ENCODE results near the gene AAMP.

Gene AAMP

DNA sequence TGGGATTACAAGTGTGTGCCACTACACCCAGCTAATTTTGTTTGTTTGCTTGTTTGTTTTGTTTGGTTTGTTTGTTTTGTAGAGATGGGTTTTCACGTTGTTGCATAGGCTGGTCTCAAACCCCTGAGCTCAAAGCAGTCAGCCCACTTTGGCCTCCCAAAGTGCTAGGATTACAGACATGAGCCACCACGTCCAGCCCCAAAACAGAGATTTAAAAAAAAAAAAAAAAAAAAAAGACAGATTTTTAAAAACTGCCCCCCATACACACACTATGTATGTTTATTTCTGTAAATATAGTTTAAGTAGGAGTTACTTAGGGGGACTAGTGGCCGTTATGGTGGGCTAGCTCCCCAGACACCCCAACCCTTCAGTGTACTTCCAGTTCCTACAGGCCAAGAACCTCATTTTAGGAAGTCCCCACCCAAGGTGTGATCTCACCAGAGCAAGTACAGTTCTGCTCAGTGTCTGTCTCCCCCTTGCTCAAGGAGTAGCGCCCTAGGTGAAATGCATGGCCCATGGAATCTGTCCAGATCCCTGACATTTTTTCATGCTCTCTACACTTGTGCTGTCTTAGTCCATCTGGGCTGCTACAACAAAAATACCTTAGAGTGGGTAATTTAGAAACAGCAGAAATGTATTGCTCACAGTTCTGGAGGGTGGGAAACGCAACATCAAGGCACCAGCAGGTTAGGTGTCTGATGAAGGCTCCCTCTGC, 23.9 kb upstream of the AAMP start:
- no peak for DNase-seq

DNA sequence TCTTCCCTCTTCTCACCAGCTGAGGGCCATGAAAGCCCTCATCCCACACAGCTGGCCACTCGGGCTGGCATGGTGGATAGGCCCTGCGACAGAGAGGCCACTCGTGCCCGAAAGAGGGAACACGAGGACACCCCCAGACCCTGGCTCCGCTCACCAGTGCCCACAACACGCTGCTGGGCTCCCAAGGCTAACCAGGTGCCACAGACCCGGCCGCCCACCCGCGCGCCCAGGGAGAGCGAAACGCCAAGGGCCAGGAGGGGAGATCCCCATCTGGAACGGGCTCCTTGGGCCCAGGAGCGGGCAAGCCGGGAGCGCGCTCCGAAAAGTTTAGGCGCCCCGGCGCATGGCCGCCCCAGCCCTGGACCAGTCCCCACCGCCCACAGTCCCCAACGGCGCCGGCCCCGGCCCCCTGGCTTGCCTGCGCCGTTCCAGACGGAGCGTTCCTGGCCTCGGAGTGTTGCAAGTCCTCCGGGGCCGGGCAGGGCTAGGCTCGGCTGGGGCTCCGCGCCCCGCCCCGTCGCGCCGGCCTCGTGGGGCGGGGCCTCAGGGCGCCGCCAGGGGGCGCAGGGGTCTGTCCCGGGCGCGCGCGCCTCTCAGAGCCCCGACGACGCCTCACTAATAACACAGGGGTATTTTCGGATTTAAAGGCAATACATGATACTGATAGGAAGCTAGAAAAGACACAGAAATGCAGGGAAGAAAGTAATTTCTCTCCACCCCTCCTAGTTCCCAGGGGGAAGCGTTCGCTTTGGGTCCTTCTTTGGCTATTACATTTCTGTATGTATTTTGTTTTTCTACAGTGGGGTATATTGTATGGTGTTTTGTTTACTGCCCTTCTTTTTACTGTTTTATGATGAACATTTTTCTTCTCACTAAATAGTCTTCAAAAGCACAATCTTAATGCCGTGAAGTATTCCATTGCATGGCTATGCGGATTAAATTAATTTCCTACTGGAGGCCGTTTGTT, 22.4 kb upstream of the AAMP start, which contains the start of gene TMBIM1:
TMBIM1 (minus strand) TSS at position 456 of the 967 bp plus-strand sequence. CDS start 10,362 bp downstream, outside the sequence.
- peak; percentile 65 to 82 (median 68) for DNase-seq

DNA sequence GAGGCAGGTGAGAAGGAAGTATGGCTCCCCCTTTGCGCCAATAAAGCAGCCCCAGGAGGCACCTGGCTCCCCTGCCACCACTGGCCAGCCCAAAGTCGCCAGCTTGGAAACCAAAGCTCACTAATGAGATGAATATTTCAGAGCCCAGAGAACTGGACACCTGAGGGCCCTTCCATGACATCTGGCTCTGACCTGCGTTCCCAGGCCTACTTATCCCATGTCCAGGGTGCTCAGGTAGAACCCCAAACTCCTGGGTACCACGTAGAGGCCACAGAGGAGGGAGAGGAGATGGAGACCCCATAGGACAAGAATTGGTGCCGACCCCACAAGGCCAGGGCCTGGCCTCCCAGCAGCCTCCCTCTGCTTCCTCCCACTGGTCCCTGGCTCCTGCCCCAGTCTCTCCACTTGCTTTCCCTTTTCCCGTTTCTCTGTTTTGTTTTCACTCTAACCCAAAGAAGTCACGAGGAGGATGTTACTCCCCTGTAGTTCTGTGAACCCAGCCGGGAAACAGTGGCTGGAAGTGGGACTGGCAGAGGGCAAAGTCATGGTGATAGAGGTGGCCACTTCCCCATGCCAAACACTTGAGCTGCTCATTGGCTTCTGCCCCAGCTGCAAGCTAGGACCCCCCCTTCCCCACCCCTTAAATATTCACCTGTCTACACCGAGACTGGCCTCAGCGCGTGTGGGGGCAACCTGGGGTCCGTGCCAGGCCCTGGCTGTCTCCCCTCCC, 21.5 kb upstream of the AAMP start:
- no peak for DNase-seq

DNA sequence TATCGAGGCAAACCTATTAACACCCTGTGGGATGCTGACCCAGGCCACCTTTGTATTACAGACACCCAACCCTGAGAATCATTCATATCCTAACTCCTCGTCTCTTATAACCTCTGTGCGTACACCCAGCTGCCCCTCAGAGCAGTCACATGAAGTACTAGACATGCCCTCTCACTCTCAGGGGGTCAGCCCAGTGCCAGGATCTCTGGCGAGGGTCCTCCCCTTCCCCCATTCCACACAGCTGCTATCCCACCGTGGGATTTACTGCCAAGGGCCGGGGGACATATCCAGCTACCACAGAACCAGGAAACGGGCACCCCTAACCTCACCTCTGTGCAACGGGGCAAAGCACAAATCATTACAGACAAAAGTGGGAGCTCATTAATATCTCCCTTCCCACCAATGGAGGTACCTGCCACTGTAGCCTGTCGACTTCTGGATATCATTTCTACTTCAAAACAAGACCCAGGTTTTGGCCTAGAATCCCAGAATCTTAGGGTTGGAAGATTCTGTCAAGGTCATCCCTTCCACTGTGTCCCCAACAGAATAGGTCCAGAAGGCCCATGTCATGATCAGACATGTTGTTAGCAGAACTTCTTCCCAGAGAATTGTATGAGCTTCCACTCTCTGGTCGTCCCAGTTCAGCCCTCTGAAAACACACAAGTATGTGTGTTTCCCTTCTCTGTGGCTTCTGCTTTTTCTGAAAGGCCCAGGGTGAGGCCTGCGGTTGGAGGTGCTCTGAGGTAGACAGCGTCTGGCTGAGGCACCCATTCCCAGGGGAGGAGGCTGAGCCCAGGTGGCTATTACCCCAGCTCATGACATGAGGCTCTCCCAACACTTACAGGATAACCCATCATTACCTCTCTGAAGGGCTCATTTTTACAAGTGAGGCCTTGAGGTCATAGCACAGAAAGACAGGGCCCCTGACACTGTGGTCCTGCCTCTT, 20.7 kb upstream of the AAMP start:
- peak; percentile 38 to 52 (median 44) for DNase-seq

DNA sequence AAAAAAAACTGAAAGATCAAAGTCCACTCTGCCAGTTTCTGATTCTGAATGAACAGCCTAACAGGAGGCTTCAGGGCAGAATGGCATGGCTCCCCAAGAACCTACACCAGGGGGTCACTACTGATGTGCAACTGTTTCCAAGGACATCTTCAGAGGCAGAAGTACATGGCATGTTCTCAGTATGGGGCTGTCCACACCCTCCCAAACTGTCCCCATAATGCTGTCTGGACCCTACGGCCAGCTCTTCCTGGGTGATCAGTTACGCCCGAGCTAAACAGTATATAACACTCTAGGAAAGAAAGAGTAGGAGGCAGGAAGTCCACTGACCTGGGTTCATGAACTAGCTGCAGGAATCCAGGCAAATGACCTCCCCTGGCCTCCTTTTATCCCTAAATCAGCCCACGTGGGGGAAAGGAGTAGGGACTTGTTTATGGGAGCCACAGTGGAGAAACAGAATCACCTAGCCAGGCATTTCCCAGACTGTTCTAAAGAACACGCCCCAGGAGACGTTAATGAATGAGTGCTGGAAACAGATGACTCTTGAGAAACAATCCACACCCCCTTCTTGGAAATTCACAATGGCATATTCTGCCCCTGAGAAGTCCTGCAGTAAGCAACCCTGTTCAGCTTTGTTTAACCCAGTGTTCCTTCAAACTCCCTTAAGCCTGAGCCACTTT, 19.8 kb upstream of the AAMP start:
- DNase-seq = no peak

DNA sequence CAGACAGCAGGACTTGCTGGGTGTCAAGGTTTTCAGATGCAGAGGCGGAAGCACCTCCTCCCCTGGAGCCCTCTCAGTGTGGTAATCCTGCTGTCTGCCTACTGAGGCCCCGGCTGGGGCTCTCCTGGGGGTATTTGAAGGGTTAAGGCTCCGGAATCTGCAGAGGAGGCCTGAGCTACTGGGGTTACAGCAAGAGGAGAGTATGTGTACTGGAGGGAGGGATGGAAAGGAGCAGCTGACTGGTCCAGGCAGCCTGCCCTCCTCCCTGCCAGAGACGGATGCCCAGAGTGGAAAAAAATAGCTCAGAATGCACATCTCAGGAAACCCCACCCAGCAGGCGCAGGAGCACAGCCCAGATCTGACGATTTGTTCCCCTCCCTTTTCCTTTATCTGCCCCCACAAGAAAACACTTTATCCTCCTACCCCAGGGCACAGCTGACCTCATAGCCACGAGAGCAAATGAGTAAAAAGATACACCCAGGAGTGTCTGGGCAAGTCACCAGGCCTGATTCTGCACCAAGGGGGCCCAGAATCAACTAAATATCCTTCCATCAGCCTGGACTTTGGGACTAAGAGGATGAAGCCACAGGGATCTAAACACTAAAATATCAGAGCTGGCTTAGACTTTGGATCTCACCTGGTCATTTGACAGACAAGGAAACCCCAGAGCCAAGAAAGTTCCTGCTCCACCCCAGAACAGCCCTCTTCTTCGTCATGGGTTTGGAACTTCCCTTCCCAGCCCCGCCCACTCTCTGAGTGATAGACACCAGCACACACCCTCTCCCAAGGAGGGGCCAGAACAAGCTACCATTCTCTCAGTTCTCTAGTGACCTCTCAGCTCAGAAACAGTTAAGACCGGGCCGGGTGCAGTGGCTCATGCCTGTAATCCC, 16.9 kb upstream of the AAMP start:
- DNase-seq = peak; percentile 77 to 88 (median 78)

DNA sequence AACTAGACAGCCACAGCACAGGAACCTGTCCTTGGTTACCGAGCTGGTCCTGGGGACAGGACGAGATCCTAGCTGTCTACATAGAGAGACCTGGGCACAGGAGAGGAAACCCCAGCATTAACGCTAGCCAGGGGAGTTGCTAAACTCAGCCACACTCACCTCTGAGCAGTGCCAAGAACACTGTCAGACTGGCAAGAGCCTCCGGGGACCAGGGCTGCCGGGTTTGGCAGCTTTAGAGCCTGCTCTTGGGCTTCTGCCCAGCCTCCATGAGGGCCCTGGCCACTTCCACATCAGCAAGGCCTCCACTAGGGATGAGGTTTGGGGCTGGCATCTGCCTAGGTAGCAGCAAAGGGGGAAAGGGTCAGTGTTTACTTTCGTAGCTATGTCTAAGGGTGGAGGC, 15.7 kb upstream of the AAMP start:
- no peak for DNase-seq

DNA sequence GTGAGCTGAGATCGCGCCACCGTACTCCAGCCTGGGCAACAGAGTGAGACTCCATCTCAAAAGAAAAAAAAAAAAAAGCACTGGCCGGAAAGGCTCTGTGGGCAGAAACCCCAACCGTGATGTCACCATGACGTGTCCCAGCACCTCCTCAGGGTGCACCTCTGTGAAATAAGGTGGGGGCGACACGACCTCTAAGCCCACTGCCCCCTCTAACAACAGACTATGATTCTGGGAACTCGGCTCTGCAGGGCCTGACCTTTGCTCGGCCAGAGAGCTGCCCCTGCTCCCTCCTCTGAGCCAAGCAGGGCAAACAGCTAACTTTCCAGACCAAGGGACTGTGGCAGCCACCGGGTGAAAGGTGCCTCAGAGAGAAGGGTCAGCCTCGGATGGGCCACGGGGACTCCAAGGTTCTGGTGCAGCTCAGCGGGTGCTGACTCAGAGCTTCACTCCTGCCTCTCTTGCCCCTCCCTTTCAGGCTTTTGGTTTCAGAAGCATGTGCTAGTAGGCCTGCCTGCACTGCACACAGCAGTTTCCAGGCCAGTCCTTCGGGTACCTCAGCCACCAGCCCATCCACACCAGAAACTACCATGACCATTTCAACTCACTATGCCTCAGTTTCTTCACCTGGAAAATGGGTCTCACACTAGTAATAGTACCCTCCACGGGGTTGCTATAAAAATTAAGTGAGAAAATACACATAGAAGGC, 14.3 kb upstream of the AAMP start:
- peak in 3 of 5 donors; percentile 44 to 80 (median 45) for DNase-seq

DNA sequence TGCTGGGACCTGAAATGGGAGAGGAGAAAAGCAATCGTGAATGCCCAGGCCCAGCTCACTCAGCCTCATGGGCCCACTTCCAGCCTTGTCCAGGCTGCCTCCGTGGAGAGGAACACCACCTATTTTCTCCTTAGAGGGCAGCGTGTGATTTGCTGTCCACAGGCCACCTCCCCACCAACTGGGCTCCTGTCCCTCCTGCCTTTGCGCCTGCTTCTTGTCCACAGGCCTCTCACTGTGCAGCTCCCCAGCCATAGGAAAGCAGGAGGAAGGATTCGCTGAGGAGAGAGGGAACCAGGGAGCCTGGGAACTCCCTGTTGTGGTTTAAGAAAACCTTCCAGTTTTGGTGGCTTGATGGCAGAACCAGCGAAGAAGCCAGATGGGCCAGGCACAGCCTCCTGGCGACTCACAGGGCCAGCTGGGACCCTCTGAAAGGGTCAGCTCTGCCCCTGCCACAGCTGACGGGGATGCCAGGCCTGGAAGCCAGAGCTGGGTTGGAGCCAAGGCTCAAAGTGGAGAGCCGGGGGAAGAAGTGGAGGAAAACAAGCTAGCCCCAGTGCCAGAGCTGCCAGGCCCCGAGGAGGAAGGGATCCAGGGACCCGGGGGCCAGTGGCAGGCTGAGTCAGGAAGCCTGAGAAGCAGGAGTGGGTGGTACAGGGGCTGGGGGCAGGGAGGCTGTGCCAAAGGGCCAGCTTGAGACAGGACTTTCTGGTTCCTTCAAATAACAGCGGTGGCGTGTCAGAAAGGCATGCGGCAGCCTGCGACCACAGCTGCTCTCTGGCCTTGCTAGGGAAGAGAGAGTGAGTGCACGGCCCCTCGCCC, 12.4 kb upstream of the AAMP start:
- no peak for DNase-seq

DNA sequence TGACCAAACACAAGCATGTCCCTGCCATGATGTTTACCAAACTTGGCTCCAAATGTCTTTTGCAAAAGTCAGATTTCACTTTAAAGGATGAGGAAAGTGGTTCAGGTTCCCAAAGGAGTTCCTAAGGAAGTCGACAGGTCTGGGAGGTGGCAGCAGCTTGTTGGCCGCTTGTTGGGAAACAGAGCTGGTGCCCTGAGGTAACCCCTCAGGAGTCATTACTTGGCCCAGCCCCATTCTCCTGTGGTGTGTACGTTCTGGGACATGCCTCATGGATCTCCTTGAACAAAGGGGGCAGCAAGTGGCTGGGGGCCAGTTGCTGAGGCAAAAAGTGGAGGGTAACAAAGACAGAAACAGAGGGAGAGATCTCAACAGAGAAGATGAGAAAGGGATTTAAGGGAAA, 11.5 kb upstream of the AAMP start:
- DNase-seq = no peak

DNA sequence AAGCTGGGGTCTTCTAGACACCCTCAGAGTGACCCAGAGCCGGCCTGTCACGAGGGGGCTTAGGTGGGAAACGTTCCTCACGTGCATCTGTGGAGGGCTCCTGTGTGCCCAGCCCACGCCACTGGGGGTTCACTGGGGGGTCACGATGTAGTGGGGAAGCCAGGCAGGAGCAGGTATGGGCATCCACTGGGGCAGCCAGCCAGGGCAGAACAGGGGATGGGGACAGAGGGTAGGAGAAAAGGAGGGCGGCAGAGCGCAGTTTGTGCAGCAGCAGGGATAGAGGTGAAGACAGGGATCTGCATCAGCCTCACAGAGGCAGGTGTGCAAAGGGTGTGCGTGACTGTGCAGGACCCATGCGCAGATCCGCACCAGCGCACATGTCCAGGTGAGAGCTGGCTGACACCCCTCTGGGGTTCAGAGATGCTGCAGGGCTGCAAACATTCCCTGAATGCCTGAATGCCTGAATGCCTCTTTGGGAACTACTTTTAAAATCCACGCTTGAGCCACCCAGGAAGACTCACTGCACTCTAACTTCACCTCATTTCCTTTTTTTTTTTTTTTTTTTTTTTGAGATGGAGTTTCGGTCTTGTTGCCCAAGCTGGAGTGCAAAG, 10.4 kb upstream of the AAMP start:
- DNase-seq = no peak

DNA sequence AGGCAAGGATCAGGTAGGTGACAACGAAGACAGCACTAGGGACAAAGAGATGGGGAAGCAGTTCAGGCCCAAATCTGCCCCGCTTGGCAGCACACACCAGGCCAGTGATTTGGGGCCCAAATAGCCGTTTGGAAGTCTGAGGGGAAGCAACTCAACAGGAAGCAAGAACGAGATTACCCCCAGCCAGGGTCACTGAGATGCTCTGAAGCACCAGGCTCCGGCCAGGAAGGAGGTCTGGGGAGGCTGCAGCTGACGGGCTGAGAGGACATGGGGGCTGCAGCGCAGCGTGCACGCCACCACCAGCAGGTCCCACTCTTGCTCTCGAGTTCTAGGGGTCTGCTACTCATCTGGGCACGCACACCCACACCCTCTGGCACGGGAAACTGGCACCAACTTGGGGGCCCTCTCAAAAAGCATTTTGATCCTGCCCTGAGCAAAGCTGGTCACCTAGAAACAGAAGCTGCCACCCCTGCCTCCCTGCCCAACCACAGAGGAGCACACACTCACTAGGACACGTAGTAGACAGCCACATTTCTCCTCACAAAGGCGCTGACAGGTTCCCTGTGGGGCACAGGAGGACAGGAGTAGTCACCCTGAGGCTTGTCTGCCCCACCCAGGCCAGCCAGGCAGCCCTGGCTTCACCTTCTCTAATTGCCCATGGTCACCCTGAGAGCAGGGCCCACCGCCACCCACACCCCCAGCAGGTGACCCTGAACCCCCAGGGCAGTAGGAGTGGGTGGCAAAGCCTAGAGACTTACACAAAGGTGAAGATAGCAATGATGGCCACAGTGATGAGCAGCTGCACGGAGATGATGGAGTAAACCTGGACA, 8.8 kb upstream of the AAMP start:
- no peak for DNase-seq

DNA sequence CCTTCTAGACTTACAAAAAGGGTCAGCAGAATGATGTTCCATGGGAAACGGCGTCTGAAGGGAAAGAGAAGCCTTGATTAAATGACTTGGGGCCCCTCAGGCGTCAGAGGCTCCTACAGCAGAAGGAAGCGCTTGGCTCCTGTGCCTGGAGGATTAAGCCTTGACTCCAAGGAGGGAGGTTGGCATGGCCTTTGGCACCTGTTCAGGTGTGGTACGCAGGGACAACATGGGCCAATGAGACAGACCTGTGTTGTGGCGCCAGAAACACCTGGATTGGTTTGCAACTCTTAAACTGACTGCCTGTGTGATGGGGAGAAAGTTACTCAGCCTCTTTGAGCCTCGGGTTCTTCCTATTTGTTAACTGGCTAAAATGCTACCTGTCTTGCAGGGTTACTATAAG, 8.0 kb upstream of the AAMP start:
- DNase-seq = no peak

DNA sequence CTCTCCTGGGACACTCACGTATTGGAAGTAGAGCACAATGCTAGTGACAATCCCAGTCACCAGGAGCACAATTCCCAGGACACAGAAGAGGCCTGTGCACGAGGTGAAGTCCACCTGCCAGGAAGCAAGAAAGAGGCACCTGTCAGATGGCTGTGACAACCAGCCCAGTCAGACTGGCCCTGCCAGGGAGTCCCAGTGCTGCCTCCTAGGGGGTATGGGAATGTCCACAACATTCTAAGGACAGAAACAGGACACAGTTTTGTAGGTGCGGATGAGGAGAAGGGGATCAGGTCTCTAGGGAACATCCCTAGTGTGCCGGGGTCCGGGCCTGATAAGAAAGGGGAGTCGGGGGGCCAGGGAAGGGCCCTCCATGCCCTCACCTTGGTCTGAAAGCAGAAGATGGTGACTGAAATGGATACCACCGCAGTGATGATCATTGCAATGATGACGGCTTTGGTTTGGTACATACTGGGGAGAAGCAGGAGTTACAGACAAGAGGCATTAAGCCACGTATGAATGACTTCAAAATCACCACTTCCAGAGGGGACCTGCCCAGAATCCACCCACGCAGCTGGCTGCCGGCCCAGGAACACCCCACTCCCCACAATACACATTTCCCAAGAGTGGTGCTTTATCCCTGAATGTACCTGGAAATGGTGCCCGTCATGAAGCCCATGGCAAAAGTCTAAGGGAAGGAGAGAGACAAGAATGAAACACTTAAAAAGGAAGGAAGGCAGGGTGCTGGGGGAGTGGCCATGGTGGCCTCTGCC, 7.2 kb upstream of the AAMP start:
- no peak for DNase-seq

DNA sequence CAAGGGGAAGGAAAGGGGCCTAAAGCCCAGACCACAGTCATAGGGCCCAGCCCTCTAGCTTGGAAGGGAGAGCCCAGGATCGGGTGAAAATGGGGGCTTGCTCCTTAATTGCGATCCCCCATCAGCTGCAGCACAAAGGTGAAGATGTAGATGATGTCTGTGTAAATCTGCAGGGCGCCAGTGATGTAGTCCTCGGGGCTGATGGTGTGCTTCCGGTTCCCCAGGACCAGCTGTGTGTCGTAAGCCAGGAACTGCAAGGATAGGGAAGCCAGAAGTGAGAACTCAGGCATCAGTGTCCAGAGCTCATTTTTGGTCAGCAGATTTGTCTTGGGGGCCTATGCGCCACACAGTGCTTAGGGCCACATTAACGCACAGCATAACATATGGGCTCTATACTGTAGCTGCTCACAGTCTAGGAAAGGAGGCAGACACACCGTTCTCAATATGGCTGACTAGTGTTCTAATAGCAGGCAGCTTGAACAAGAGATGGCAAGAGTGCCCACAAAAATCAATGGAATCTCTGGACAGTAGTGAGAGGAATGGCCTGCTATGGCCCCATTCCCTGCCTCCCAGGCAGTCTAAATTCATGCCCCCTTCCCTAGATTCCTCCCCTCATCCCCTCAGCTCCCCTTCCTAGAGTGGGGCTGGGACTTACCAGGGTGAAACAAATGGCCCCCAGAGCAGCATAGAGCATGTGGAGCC, 5.6 kb upstream of the AAMP start:
- no peak for DNase-seq

DNA sequence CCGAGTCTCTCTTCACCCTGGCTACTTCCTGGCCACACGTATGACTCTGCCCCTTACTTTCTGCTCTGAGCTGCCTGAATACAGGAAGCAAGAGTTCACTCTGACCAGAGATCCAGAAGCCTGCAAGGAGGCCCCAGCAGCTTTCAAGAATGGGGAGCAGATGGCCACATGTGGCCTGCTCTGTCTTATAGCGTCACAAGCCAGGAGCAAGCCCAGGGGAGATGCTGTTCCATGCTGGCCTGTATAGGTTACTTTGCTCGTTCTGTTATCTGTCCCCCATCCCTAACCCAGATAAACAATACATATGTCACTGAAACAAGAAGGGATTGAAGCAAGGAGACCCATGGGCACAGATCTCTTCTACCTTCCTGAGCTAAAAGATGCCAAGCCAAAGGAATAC, 4.6 kb upstream of the AAMP start:
- no peak for DNase-seq

Data from T-helper 1 cell (primary cell).